BE2C (cell line): Measurements from ENCODE around the gene HFM1.

Experiments
- DNase-seq: peaks from one replicate; pipeline ENCODE4 v3.0.0-alpha.2; 2020
- H3K27me3 ChIP-seq: fragments of 250-450 bp; sonication (Bioruptor Pico); 2 replicates; pipeline ENCODE4 v1.5.1; 2020; ENCODE audit warnings: mild to moderate bottlenecking
- H3K36me3 ChIP-seq: fragments of 250-450 bp; sonication (Bioruptor Pico); 2 replicates; pipeline ENCODE4 v1.5.1; 2020; ENCODE audit warnings: mild to moderate bottlenecking
- H3K4me1 ChIP-seq: fragments of 250-450 bp; sonication (Bioruptor Pico); 2 replicates; pipeline ENCODE4 v1.5.1; 2020
- H3K4me3 ChIP-seq: 2 replicates; pipeline ENCODE4 v1.5.1; 2011; ENCODE audit warnings: low read depth, low read length
- H3K9me3 ChIP-seq: fragments of 250-450 bp; sonication (Bioruptor Pico); 2 replicates; pipeline ENCODE4 v1.5.1; 2020
- TF ChIP-seq, protein P1 (sequence below): IDR thresholded peaks from 2 replicates; pipeline ENCODE4 v1.5.1; 2012; ENCODE audit warnings: mild to moderate bottlenecking, low read depth, low read length

HFM1 gene

DNA sequence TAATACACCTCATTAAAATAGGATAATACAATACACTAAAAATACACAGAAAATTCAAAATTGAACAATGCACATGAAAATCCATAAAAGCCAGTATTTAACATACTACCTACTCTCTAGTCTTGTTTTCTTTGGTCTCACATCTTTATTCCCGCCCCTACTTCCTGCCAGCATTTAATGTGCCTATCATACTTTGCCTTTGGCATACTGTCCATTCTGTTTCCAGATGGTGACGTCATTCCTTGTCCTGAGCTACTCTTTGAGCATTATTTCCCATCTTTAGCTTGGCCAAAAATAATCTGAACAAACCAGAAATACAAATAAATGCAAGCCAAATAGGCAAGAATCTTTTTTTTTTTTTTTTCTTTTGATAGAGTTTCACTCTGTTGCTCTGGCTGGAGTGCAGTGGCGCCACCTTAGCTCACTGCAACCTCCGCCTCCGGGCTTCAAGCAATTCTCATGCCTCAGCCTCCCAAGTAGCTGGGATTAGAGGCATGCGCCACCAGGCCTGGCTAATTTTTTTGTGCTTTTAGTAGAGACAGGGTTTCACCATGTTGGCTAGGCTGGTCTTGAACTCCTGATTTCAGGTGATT, 4.4 kb downstream of the HFM1 start:
- H3K36me3 ChIP-seq, result no peaks in the 10 kb centered on the region
- DNase-seq, result no peak
- TF ChIP-seq, protein P1, sequence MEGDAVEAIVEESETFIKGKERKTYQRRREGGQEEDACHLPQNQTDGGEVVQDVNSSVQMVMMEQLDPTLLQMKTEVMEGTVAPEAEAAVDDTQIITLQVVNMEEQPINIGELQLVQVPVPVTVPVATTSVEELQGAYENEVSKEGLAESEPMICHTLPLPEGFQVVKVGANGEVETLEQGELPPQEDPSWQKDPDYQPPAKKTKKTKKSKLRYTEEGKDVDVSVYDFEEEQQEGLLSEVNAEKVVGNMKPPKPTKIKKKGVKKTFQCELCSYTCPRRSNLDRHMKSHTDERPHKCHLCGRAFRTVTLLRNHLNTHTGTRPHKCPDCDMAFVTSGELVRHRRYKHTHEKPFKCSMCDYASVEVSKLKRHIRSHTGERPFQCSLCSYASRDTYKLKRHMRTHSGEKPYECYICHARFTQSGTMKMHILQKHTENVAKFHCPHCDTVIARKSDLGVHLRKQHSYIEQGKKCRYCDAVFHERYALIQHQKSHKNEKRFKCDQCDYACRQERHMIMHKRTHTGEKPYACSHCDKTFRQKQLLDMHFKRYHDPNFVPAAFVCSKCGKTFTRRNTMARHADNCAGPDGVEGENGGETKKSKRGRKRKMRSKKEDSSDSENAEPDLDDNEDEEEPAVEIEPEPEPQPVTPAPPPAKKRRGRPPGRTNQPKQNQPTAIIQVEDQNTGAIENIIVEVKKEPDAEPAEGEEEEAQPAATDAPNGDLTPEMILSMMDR, result no peak
- no peaks in the 10 kb centered on the region for H3K9me3 ChIP-seq
- no peaks in the 10 kb centered on the region for H3K27me3 ChIP-seq
- H3K4me3 ChIP-seq, result no peak overlapping the region
- H3K4me1 ChIP-seq, result no peaks in the 10 kb centered on the region

DNA sequence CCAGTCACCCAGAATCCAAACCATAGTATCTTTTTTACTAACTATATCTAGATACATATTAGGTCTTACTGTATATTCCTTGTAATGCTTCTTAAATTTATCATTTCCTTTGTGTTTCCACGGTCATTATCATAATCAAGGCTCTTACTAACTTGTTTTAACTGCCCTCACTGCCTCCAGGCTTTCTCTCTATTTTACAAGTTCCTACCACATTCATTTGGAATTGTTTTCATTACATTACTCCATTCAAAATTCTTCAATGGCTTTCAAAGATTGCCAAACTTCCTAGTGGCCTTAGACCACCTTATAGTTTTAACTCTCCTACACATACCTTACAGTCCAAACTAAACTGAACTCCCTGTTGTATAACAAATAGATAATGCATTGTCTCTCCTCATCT, 6.3 kb downstream of the HFM1 start:
- DNase-seq, result no peak
- Histone ChIP-seq H3K4me3 (no peak overlapping the region), H3K27me3 (no peaks in the 10 kb centered on the region), H3K4me1 (no peaks in the 10 kb centered on the region), H3K36me3 (no peaks in the 10 kb centered on the region), H3K9me3 (no peaks in the 10 kb centered on the region)
- TF ChIP-seq, protein P1, result no peak

DNA sequence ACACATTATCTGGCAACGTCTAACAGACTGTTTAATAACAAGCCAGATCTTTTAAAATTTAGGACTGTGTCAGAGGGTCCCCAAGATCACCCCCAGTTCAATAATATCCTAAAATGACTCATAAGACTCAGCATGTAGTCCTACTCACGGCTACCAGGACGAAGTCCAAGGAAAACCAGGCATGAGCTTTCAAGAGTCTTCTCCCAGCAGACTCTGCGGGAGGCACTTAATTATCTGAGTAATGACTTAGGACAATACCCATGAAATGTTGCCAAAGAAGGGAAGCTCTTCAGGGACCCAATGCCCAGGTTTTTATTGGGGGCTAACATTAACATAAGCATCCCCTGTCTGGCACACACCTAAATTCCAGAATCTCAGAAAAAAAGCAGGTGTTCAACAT, 7.0 kb downstream of the HFM1 start:
- no peaks in the 10 kb centered on the region for H3K36me3 ChIP-seq
- DNase-seq, result no peak
- no peak overlapping the region for H3K4me3 ChIP-seq
- no peaks in the 10 kb centered on the region for H3K4me1 ChIP-seq
- H3K9me3 ChIP-seq, result no peaks in the 10 kb centered on the region
- no peaks in the 10 kb centered on the region for H3K27me3 ChIP-seq
- TF ChIP-seq, protein P1, result no peak

DNA sequence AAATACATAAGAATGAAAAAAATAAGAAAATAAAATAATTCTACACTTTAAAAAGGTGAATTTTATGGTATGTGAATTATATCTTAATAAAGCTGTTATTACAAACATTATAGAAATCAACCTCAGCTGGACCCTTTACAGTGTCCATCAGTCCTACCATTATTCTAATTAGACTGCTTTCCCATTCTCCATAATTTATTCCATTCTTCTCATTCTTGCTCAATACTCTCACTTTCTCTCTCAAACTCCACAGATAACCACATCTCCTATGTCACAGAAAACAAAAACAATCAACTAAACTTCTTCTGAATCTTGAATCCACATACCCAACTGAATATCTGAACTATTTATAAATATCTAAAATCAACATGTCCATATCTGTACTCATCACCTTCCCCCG, 11.6 kb downstream of the HFM1 start:
- Histone ChIP-seq H3K36me3 (no peaks in the 10 kb centered on the region), H3K4me1 (no peaks in the 10 kb centered on the region), H3K27me3 (no peaks in the 10 kb centered on the region), H3K4me3 (no peak overlapping the region), H3K9me3 (no peaks in the 10 kb centered on the region)
- no peak for DNase-seq
- TF ChIP-seq, protein P1, result no peak

DNA sequence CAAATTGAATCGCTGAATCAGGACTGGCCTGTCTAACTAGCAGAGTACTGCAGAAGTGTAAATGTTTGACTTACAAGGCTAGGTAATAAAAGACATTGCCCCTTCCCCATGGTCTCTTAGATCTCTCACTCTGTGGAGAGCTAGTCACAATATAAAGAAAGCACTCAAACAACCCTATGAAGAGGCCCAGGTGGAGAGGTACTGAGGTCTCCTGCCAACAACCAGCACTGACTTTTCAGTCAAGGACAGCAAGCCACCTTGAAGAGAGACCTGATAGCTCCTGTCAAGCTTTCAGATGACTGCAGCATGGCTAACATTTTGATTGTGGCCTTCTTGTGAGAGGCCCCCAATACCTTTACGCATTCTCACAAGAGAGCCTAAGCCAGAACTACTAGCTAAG, 18.5 kb downstream of the HFM1 start:
- Histone ChIP-seq H3K4me1 (no peaks in the 10 kb centered on the region), H3K36me3 (no peaks in the 10 kb centered on the region), H3K4me3 (no peak overlapping the region), H3K9me3 (no peaks in the 10 kb centered on the region), H3K27me3 (no peaks in the 10 kb centered on the region)
- DNase-seq, result no peak
- TF ChIP-seq, protein P1, result no peak

DNA sequence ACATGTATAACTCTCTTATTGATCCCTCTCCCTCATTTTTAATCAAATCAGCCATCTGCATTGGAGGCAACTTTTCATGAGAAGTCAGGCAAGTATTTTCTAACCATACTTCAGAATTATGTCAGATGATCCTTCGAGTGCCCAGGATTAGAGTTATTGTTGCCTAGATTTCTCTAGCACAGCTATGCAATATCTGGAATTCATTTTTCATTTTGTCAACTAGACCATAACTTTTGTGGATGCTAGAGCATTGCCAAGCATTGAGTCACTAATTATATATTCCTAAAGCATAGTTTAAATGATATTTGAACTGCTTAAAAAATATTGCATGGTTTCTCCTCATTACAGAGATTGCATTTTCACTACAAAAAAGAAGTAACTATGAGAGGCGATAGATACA, 21.2 kb downstream of the HFM1 start:
- H3K27me3 ChIP-seq, result no peaks in the 10 kb centered on the region
- TF ChIP-seq, protein P1, result no peak
- no peak overlapping the region for H3K4me3 ChIP-seq

More for the DNA sequence above, 21.2 kb downstream of the HFM1 start:
- DNase-seq, result no peak
- H3K9me3 ChIP-seq, result no peaks in the 10 kb centered on the region
- H3K36me3 ChIP-seq, result no peaks in the 10 kb centered on the region
- no peaks in the 10 kb centered on the region for H3K4me1 ChIP-seq
